CD4-positive, CD25-positive, alpha-beta regulatory T cell (primary cell): ENCODE results near the gene MTREX. TPM values are rescaled to one million over a fixed set of nuclear protein-coding genes. Genes with fewer than 3 reads are reported as not detected.

Experiments
- ATAC-seq, 2 donors: fragments of 150-1000 bp; cut with Tn5 transposase; one replicate each; pipeline ENCODE4 v1.10.0; 2021; ENCODE audit warnings: low read depth in 2 of 2, moderate number of reproducible peaks in 2 of 2, moderate library complexity in 1 of 2
- DNase-seq, 3 donors: peaks; one replicate each; pipeline versions ENCODE4 v3.0.0 to v3.0.0-alpha.2; 2012 to 2022; ENCODE audit warnings: mixed read lengths in 1 of 3
- H3K27ac ChIP-seq: one replicate; pipeline ENCODE4 v1.7.0; 2013; ENCODE audit warnings: mild to moderate bottlenecking, low read length; ENCODE audit not compliant: insufficient read depth, poor library complexity, severe bottlenecking
- H3K27me3 ChIP-seq: one replicate; pipeline ENCODE4 v1.7.0; 2013; ENCODE audit warnings: low read length; ENCODE audit not compliant: control insufficient read depth, insufficient read depth
- H3K36me3 ChIP-seq: one replicate; pipeline ENCODE4 v1.7.0; 2013; ENCODE audit warnings: mild to moderate bottlenecking, low read length, moderate library complexity; ENCODE audit not compliant: control insufficient read depth, insufficient read depth
- H3K4me1 ChIP-seq: 2 replicates; pipeline ENCODE4 v1.7.0; 2013; ENCODE audit warnings: mild to moderate bottlenecking, low read length; ENCODE audit not compliant: insufficient read depth, control insufficient read depth, poor library complexity, severe bottlenecking
- H3K4me3 ChIP-seq: one replicate; pipeline ENCODE4 v1.7.0; 2013; ENCODE audit warnings: low read depth, mild to moderate bottlenecking, low read length, moderate library complexity
- H3K9me3 ChIP-seq, 2 experiments: 1 replicate in 1 of 2; 2 replicates in 1 of 2; pipeline ENCODE4 v1.7.0; 2013; ENCODE audit warnings: low read length in 2 of 2, mild to moderate bottlenecking in 1 of 2, moderate library complexity in 1 of 2; ENCODE audit not compliant: control insufficient read depth in 2 of 2
- H3K27ac Mint-ChIP-seq, 3 donors: one replicate each; pipeline ENCODE4 v1.8.0; 2020 to 2022; ENCODE audit warnings: mild to moderate bottlenecking in 3 of 3, mixed read lengths in 3 of 3, moderate library complexity in 2 of 3
- H3K27me3 Mint-ChIP-seq: one replicate; pipeline ENCODE4 v1.8.0; 2022; ENCODE audit warnings: mild to moderate bottlenecking, mixed read lengths
- H3K36me3 Mint-ChIP-seq: one replicate; pipeline ENCODE4 v1.8.0; 2020; ENCODE audit warnings: mixed read lengths
- H3K4me1 Mint-ChIP-seq, 4 donors: one replicate each; pipeline ENCODE4 v1.8.0; 2020 to 2022; ENCODE audit warnings: mixed read lengths in 4 of 4, mild to moderate bottlenecking in 1 of 4
- H3K4me3 Mint-ChIP-seq, 4 donors: one replicate each; pipeline ENCODE4 v1.8.0; 2020 to 2022; ENCODE audit warnings: mild to moderate bottlenecking in 4 of 4, mixed read lengths in 4 of 4, moderate library complexity in 3 of 4
- H3K9me3 Mint-ChIP-seq, 7 donors: one replicate each; pipeline ENCODE4 v1.8.0; 2020 to 2022; ENCODE audit warnings: mixed read lengths in 7 of 7, mild to moderate bottlenecking in 3 of 7, moderate library complexity in 2 of 7
- polyA plus RNA-seq, 4 donors: library from polyadenylated mRNA; unstranded; fragments of 300-500 nt; fragmentation: Illumina TruSeq; gene quantifications; one replicate each; pipeline ENCODE4 v1.2.3, GENCODE V29; 2021
- total RNA-seq: library from RNA; stranded (reverse); gene quantifications from one replicate; pipeline ENCODE4 v1.2.3, GENCODE V29; 2022

Gene MTREX
- total and polyA plus RNA-seq, 5 donors from 2014 or later: 23.2 to 86.7 (median 32.2) TPM

- H3K4me3 Mint-ChIP-seq: no peak overlapping the region
- peaks cover 1 to 15% (median 5%) of the 10 kb centered on the region in 7 donors for H3K9me3 Mint-ChIP-seq
- ATAC-seq (no peak), DNase-seq (no peak)
- H3K4me1 Mint-ChIP-seq: peaks cover 12 to 31% (median 21%) of the 10 kb centered on the region in 4 donors
- H3K36me3 Mint-ChIP-seq: peaks cover 77% of the 10 kb centered on the region
- H3K27me3 ChIP-seq: no peaks in the 10 kb centered on the region
- H3K27ac Mint-ChIP-seq: no peak overlapping the region
- H3K4me3 ChIP-seq: no peak overlapping the region
- H3K9me3 ChIP-seq: peaks cover 5 to 14% of the 10 kb centered on the region in 2 experiments
- no peak overlapping the region for H3K27ac ChIP-seq
- H3K36me3 ChIP-seq: peaks cover 78% of the 10 kb centered on the region
- H3K27me3 Mint-ChIP-seq: no peaks in the 10 kb centered on the region
- H3K4me1 ChIP-seq: no peaks in the 10 kb centered on the region
These were observed 75.5 kb downstream of the MTREX start for GRCh38 chr5:55383254-55383653.

- Mint-ChIP-seq H3K27me3 (no peaks in the 10 kb centered on the region), H3K27ac (peak overlapping the region in 2 of 3 donors; percentile 7 to 87), H3K36me3 (peaks cover 75% of the 10 kb centered on the region), H3K4me3 (peak overlapping the region; percentile 8 to 82 (median 50)), H3K4me1 (peaks cover 12 to 31% (median 21%) of the 10 kb centered on the region in 4 donors), H3K9me3 (peaks cover 1 to 15% (median 5%) of the 10 kb centered on the region in 7 donors)
- Histone ChIP-seq H3K27me3 (no peaks in the 10 kb centered on the region), H3K9me3 (peaks cover 5 to 14% of the 10 kb centered on the region in 2 experiments), H3K4me3 (peak overlapping the region; percentile 56), H3K27ac (peak overlapping the region; percentile 37), H3K36me3 (peaks cover 78% of the 10 kb centered on the region), H3K4me1 (no peaks in the 10 kb centered on the region)
- DNase-seq (peak in 1 of 3 donors; percentile 43), ATAC-seq (no peak)
These were observed 76.3 kb downstream of the MTREX start for GRCh38 chr5:55384072-55384471.

- no peak overlapping the region for H3K4me3 ChIP-seq
- no peak for DNase-seq
- Mint-ChIP-seq H3K4me3 (no peak overlapping the region), H3K27ac (no peak overlapping the region), H3K9me3 (peaks cover 1 to 15% (median 5%) of the 10 kb centered on the region in 7 donors), H3K27me3 (no peaks in the 10 kb centered on the region), H3K36me3 (peaks cover 76% of the 10 kb centered on the region), H3K4me1 (peaks cover 12 to 30% (median 21%) of the 10 kb centered on the region in 4 donors)
- no peaks in the 10 kb centered on the region for H3K4me1 ChIP-seq
- no peak overlapping the region for H3K27ac ChIP-seq
- H3K9me3 ChIP-seq: peaks cover 5 to 14% of the 10 kb centered on the region in 2 experiments
- no peak for ATAC-seq
- no peaks in the 10 kb centered on the region for H3K27me3 ChIP-seq
- peaks cover 77% of the 10 kb centered on the region for H3K36me3 ChIP-seq
These were observed 77.4 kb downstream of the MTREX start for GRCh38 chr5:55385227-55385626.

- ATAC-seq (no peak), DNase-seq (no peak)
- no peak overlapping the region for H3K27ac ChIP-seq
- peaks cover 74% of the 10 kb centered on the region for H3K36me3 Mint-ChIP-seq
- H3K36me3 ChIP-seq: peaks cover 79% of the 10 kb centered on the region
- peaks cover 5 to 14% of the 10 kb centered on the region in 2 experiments for H3K9me3 ChIP-seq
- no peak overlapping the region for H3K4me3 Mint-ChIP-seq
- H3K4me3 ChIP-seq: no peak overlapping the region
- H3K4me1 Mint-ChIP-seq: peaks cover 12 to 26% (median 21%) of the 10 kb centered on the region in 4 donors
- peaks cover 0 to 15% (median 5%) of the 10 kb centered on the region in 7 donors for H3K9me3 Mint-ChIP-seq
- peak overlapping the region in 1 of 3 donors; percentile 45 for H3K27ac Mint-ChIP-seq
- no peaks in the 10 kb centered on the region for H3K27me3 Mint-ChIP-seq
- no peaks in the 10 kb centered on the region for H3K27me3 ChIP-seq
- no peaks in the 10 kb centered on the region for H3K4me1 ChIP-seq
These were observed 78.1 kb downstream of the MTREX start for GRCh38 chr5:55385846-55386245.

- no peak overlapping the region for H3K27ac ChIP-seq
- peaks cover 5 to 14% of the 10 kb centered on the region in 2 experiments for H3K9me3 ChIP-seq
- Mint-ChIP-seq H3K4me3 (no peak overlapping the region), H3K27me3 (no peaks in the 10 kb centered on the region), H3K9me3 (peaks cover 0 to 15% (median 5%) of the 10 kb centered on the region in 7 donors), H3K36me3 (peaks cover 73% of the 10 kb centered on the region), H3K4me1 (peaks cover 12 to 23% (median 20%) of the 10 kb centered on the region in 4 donors), H3K27ac (no peak overlapping the region)
- DNase-seq (no peak), ATAC-seq (no peak)
- no peak overlapping the region for H3K4me3 ChIP-seq
- no peaks in the 10 kb centered on the region for H3K4me1 ChIP-seq
- peaks cover 79% of the 10 kb centered on the region for H3K36me3 ChIP-seq
- H3K27me3 ChIP-seq: no peaks in the 10 kb centered on the region
These were observed 78.6 kb downstream of the MTREX start for GRCh38 chr5:55386356-55386755.

- peaks cover 79% of the 10 kb centered on the region for H3K36me3 ChIP-seq
- H3K27ac ChIP-seq: no peak overlapping the region
- ATAC-seq: no peak
These were observed 80.1 kb downstream of the MTREX start for GRCh38 chr5:55387865-55388264.

GRCh38 chr5:55391707-55392106 is 83.9 kb downstream of the MTREX start:
- peaks cover 61% of the 10 kb centered on the region for H3K36me3 ChIP-seq
- Mint-ChIP-seq H3K9me3 (peaks cover 0 to 3% (median 0%) of the 10 kb centered on the region in 7 donors), H3K4me1 (peaks cover 7 to 14% (median 10%) of the 10 kb centered on the region in 4 donors), H3K4me3 (no peak overlapping the region), H3K27ac (no peak overlapping the region), H3K36me3 (peaks cover 53% of the 10 kb centered on the region), H3K27me3 (no peaks in the 10 kb centered on the region)
- no peaks in the 10 kb centered on the region for H3K27me3 ChIP-seq
- H3K4me1 ChIP-seq: no peaks in the 10 kb centered on the region
- ATAC-seq (no peak), DNase-seq (no peak)
- no peak overlapping the region for H3K4me3 ChIP-seq
- peaks cover 0 to 11% of the 10 kb centered on the region in 2 experiments for H3K9me3 ChIP-seq
- H3K27ac ChIP-seq: no peak overlapping the region

More at GRCh38 chr5:55387865-55388264, 80.1 kb downstream of the MTREX start:
- Histone ChIP-seq H3K4me1 (no peaks in the 10 kb centered on the region), H3K4me3 (no peak overlapping the region), H3K27me3 (no peaks in the 10 kb centered on the region), H3K9me3 (peaks cover 12 to 16% of the 10 kb centered on the region in 2 experiments)
- H3K4me1 Mint-ChIP-seq: peaks cover 10 to 23% (median 20%) of the 10 kb centered on the region in 4 donors
- peaks cover 73% of the 10 kb centered on the region for H3K36me3 Mint-ChIP-seq
- H3K27ac Mint-ChIP-seq: peak overlapping the region in 1 of 3 donors; percentile 82
- no peak for DNase-seq
- no peak overlapping the region for H3K4me3 Mint-ChIP-seq
- peaks cover 0 to 13% (median 7%) of the 10 kb centered on the region in 7 donors for H3K9me3 Mint-ChIP-seq
- H3K27me3 Mint-ChIP-seq: no peaks in the 10 kb centered on the region

GRCh38 chr5:55392669-55393068 is 84.9 kb downstream of the MTREX start:
- Mint-ChIP-seq H3K36me3 (peaks cover 52% of the 10 kb centered on the region), H3K9me3 (peaks cover 0 to 3% (median 0%) of the 10 kb centered on the region in 7 donors), H3K4me3 (no peak overlapping the region), H3K27ac (no peak overlapping the region), H3K27me3 (no peaks in the 10 kb centered on the region), H3K4me1 (peaks cover 7 to 17% (median 13%) of the 10 kb centered on the region in 4 donors)
- peaks cover 0 to 11% of the 10 kb centered on the region in 2 experiments for H3K9me3 ChIP-seq
- no peak for ATAC-seq
- no peak for DNase-seq
- H3K4me3 ChIP-seq: no peak overlapping the region
- no peaks in the 10 kb centered on the region for H3K4me1 ChIP-seq
- H3K27ac ChIP-seq: no peak overlapping the region
- H3K36me3 ChIP-seq: peaks cover 63% of the 10 kb centered on the region
- H3K27me3 ChIP-seq: no peaks in the 10 kb centered on the region
